ENCODE data around the gene BBOX1.
"Not testable (repeated sequence)": the region's sequence is repeated elsewhere in the genome, so short reads cannot be mapped to it uniquely, and the experiment has no call there.

BBOX1 gene

DNA sequence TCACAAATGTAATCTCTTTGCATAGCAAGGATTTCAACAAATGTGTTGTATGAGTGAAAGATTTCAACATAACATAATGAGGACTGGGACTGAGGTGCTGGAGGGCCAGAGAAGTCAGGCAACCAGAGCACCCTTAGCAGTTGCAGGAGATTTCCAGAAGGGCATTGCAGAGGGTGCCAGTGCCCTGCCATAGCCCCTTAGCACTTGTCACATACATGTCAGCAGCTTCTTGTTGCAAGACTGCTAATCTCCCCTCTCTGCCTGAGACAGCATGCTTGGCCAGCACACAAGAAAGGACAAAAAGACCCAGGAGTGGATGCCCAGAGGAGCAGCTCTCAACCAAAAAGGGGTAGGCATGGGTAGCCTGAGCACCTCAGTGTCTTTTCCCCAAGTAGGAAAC lies 43.2 kb downstream of the BBOX1 start:
- DNase-seq (ENCODE audit: low read depth) = no peak

DNA sequence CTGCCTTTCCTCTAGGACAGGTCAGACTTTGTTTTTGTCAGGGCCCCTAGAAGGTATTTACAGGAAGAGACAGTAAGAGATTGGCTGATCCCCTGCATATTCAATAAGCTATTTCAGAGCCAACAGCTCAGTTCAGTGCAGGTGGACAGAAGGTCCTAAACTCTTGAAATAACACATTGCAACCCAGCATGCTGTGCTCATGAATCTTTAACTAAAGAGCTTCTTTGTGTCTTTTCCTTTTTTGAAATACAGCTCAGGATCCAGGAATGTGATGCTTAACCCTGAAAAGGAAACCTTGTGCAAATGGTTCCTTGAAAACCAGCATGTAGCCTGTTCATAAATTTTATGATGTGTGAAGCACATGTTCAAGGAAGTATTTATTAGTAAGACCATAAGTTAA lies 43.9 kb downstream of the BBOX1 start:
- DNase-seq (ENCODE audit: low read depth) = no peak

DNA sequence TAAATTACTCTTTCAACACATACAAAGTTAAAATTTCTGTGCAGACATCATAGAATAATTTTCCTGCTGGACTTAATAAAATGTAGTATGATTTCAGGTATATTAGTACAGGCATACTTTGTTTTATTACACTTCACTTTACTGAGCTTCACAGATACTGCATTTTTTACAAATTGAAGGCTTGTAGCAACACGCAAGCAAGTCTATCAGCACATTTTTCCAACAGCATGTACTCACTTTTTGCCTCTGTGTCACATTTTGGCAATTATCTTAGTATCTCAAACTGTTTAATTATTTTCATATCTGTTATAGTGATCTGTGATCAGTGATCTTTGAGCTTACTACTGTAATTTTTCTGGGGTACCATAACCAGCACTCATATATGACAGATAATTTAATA lies 44.5 kb downstream of the BBOX1 start:
- no peak for DNase-seq (ENCODE audit: low read depth)

DNA sequence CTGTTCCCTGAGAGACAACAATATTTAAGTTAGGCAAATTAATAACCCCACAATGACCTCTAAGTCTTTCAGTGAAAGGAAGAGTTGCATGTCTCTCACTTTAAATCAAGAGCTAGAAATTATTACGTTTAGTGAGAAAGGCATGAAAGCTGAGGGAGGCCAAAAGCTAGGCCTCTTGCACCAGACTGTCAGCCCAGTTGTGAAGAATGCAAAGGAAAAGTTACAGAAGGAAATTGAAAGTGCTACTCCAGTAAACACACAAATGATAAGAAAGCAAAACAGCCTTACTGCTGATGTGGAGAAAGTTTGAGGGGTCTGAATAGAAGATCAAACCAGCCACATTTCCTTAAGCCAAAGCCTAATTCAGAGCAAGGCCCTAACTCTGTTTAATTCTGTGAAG lies 45.0 kb downstream of the BBOX1 start:
- DNase-seq (ENCODE audit: low read depth) = no peak

DNA sequence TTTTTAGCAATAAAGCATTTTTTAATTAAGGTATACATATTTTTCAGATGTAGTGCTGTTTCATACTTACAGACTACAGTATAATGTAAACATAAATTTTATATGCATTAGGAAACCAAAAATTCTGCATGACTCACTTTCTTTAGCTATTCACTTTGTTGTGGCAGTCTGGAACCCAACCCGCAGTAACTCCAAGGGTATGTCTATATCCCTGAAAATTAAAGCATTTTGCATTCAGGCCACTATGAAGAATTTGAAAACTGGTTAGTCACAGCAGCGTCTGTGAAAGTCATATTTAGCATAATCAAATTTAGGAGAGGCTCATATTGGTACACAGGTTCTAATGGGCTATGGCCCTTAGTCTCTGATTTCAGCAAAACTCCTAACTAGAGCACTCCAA lies 46.8 kb downstream of the BBOX1 start:
- DNase-seq (ENCODE audit: low read depth) = no peak

DNA sequence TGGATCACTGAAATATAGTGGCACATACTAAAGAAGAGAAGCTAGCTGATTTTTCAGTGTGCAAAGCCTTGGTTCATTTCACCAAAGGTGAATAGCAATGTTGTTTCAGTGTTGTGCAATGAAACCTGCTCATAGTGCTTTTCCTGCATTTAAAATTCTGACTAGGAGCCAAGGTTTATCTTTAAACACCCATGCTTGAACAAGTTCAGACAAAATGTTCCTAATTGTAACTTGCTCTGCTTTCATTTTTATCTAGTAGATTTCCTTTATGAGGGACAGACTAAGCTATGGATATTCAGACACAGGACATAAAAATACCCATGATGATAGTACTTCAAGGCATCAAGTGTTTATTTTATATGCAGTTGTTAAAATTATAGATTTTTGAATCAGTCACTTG lies 47.7 kb downstream of the BBOX1 start:
- no peak for DNase-seq (ENCODE audit: low read depth)

DNA sequence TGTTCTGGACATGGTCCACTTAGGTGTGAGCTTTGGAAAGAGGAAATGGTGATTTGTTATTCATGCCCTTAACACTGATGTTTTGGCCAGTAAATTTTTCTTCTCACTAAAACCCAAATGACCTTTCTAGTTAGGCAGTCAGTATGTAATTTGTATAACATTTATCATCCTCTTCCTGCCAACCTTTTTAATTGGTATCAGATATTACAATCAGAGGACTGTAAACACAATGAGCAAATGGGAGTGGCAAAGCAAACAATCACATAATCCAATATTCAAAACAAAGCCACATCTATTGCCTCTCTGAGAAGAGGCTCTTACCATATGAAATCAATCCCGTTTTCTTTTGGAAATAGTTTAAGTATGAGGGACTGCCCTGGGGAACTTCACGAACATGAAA lies 49.1 kb downstream of the BBOX1 start:
- DNase-seq (ENCODE audit: low read depth) = no peak

DNA sequence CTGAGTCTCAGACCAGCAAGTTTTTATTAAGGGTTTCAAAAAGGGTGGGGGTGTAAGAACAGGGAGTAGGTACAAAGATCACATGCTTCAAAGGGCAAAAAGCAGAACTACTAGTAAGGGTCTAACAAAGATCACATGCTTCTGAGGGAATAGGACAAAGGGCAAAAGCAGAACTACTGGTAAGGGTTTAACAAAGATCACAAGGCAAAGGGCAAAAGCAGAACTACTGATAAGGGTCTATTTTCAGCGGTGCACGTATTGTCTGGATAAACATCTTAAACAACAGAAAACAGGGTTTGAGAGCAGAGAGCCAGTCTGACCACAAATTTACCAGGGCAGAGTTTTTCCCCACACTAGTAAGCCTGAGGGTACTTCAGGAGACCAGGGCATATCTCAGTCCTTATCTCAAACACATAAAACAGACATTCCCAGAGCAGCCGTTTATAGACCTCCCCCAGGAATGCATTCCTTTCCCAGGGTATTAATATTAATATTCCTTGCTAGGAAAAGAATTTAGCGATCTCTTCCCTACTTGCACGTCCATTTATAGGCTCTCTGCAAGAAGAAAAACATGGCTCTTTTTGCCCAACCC lies 49.8 kb downstream of the BBOX1 start:
- DNase-seq (ENCODE audit: low read depth) = not testable (repeated sequence)

DNA sequence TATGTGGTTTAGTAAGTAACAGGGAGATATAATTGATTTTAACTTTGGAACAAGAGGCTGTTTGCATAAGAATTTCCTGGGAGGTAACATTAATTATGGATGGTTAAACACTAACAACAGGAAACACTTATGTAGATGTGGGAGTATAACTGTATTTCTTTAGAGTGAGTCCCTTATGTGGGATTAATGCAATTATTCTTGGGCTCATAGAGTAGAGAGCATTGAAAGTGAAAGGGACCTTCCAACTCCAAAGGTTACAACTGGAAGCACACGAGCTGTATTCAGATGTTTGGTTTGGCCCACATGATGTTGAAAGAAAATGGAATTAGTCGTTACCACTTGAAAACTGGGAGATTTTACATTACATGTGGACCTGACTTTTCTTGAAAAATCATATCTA lies 53.5 kb downstream of the BBOX1 start:
- no peak for DNase-seq (ENCODE audit: low read depth)

DNA sequence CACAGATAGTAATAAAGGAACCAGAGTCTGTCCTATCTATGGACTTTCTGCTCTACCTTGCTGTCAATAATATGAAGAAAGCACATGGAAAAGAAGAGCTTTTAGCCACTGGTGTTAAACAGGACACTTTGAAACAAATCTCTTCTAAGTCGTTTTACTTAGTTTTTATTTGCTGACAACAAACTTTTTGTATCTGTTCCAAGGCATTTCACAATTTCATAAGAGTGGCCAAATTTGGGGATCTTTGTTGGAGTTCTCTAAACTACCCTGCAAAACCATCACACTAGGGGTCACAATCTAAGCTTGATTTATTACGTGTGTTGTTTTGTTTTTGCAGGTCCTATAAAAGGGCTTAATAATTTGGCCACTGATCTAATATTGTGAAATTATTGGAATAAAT lies 54.4 kb downstream of the BBOX1 start:
- DNase-seq (ENCODE audit: low read depth) = no peak

DNA sequence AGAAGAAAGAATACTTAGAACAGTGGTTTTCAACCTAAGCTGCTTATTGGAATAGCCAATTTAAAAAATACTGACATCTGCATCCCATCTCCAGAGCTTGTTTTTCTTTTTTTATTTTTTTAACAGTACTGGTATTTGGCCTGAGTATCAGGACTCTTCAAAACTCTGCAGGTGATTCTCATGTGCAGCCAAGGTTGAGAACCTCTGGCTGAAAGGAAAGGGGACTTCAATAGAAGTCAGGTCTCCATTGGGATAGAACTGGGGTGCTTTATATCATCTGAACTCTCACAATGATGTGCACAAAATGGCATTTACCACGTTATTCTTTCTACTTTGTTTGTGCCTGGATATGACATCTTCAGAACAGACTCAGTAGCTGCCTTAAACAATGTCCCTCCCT lies 55.3 kb downstream of the BBOX1 start:
- no peak for DNase-seq (ENCODE audit: low read depth)

DNA sequence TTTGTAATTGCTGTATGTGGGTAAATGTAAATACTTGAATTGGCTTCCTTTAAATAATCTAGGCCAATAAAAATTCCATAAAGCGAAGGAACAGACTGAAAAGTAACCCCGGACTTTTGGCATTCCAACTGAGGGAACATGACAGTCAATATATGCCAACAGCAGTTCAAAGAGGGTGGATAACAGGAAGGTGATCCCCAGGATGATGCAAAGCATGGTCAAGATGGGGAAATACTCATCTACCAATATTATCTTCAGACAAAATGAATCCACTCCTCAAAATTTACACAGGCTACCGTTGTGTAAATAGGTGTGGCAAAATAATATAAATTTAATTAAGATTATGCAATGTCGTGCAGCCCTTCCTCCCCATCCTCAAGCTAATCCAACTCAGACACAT lies 56.9 kb downstream of the BBOX1 start:
- no peak for DNase-seq (ENCODE audit: low read depth)

DNA sequence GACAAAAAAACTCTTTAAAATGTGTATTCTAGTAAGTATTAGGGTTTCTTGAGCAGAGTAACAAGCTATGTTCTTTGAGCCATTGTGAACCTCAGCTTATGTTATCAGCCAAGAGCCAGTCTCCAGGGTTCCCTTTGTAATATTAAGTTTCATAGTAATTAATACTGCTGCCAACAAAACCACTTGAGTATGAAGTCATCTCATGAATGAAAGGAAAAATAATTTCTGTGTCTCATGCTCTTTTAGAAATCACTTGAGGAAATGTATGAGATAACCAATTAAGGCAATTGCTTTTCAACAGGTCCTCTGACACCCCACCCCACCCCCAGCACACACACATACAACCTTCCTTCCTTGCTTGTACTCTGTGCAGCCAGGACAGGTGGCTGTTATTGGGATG lies 59.9 kb downstream of the BBOX1 start:
- no peak for DNase-seq (ENCODE audit: low read depth)

DNA sequence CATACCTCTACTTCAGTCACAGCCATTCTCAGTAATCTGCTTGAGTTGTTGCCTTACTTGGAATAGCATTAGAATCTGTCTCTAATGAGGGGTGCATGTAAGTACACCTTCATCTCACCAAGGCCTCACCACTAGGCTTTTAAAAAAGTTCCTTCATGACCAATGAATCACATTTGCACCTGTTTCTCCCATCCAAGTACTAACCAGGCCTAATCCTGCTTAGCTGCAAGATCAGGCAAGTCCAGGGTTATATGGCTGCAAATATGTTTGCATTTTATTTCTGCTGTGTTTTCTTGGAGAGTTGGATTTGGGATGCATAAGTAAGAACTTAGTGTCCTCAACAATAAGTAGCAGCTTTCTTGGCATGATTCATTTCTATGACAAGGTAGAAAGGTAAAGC lies 66.9 kb downstream of the BBOX1 start:
- no peak for DNase-seq (ENCODE audit: low read depth)

DNA sequence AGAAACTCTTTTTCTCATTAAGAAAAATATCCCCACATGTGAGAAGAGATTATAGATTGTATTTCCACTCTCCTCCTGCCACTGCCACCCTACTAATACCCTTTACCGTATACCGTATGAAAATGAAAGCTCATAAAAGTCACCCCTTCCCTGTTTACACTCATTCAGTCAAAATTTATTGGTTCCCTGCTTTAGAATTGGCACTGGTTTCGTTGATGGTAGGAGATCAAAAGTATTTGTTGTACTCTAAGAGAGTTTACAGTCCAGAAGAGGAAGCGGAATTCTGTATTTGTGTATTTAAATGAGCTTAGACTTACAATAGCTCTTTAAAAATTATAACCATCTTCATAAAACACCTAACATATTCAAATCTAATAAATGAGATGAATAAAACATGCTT lies 68.2 kb downstream of the BBOX1 start:
- DNase-seq (ENCODE audit: low read depth) = no peak

DNA sequence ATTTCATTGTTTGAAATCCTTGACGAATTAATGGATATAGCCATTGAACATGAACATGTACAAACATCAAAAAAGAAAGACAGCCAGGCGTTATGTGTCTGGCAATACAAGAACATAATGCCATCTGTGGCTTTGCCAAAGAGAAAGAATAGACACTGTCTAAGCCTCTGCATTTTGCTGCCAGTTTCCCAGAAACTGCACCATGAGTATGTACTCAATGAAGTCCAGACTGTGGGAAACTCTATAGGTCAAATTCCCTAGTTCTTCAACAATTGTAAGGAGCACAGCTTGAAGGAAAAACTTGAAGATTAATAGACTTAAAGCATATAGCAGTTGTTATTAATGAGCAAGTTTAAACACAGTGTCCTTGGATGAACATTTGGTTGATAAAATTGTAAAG lies 71.3 kb downstream of the BBOX1 start:
- no peak for DNase-seq (ENCODE audit: low read depth)

DNA sequence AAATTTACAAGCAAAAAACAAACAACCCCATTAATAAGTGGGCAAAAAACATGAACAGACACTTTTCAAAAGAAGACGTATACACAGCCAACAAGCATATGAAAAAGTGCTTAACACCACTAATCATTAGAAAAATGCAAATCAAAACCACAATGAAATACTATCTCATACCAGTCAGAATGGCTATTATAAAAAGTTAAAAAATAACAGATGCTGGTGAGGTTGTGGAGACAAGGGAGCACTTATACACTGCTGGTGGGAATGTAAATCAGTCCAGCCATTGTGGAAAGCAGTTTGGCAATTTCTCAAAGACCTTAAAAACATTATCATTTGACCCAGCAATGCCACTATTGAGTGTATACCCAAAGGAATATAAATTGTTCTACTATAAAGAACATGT lies 72.3 kb downstream of the BBOX1 start:
- DNase-seq (ENCODE audit: low read depth) = no peak

DNA sequence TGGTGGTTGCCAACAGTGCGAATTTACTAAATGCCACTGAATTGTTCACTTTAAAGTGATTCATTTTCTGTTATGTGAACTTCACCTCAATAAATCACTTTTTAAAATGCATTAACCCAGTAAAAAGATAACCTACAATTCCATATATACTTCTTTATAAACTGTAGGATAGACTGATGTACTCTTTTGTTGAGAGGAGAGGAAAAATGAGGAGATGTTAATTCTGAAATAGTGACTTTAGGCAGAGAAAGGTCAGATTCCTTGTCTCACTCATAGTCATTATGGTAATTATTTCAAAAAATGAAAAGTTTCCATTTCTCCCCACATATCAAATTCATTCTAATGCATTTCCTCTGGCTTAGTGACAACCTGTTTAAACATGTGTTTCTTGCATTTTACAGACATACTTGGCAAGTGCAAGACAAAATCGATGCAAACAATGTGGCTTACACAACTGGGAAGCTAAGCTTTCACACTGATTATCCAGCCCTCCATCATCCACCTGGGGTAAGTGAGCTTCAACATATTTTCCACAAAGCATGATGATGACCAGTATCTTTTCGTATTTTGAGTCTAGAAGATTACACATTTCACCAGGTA lies 74.5 kb downstream of the BBOX1 start:
- no peak for DNase-seq (ENCODE audit: low read depth)

DNA sequence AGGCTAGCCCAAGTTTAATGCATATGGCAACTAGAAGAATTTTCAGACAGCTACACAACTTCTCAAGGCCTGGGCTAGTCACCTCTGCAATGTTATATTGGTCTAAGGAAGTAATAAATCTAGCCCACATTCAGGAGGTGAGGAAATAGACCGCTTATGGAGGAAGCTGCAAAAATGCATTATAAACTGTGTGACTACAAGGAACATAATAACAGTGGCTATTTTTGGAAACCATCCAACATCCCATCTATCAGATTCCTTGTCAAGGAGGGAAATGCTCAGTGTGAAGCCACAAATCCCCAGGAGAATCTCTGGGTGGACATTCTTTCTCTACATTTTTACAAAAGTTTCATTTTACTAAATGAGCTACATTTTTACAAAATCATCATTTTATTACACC lies 76.1 kb downstream of the BBOX1 start:
- DNase-seq (ENCODE audit: low read depth) = no peak

DNA sequence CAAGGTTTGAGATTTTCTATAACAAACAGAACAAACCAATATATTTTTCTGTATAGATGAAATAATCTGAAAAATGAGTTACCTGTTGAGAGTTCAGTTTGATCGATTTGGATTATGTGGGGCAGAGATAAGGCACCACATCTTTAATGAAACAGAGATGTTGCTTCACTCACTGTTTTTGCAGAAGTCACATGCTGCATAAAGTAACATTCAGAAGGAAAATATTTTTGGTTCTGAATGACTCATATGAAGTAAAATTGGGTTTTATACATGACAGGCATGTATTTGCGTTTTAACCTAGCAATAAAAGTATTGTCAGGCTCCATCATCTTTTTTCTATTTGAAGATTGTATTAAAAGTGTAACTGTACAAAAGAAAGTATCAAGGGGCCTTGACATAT lies 77.8 kb downstream of the BBOX1 start:
- no peak for DNase-seq (ENCODE audit: low read depth)

DNA sequence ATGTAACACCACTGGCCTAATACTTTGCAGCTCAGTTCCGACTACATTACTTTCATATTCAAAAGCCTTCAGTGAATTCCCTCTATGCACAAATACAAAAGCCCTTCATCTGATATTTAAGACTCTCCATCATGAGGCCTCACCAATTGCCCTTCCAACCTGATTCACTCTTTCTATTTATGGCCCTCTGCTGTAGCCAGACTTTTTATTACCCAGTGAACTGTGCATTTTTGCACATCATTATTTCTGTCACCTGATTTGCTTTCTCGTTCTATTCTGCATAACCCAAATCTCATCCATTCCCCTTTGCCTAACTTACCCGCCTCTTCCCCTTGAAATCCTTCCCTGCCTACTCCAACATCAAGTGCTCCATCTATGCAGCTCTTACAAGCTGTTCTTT lies 78.3 kb downstream of the BBOX1 start:
- DNase-seq (ENCODE audit: low read depth) = no peak

DNA sequence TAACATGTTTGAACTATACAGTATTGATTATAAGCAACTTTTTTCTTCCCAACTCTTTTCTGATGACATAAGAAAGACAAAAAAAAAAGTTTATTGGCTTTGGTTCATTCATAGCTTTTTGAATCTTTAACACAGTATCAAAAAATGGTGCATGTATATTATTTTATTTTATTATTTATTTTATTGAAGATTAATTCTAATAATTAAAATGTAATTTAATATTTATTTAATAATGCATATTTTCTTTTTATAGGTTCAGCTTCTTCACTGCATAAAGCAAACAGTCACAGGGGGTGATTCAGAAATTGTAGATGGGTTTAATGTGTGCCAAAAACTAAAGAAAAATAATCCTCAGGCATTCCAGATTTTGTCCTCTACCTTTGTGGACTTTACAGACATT lies 78.8 kb downstream of the BBOX1 start:
- DNase-seq (ENCODE audit: low read depth) = no peak

DNA sequence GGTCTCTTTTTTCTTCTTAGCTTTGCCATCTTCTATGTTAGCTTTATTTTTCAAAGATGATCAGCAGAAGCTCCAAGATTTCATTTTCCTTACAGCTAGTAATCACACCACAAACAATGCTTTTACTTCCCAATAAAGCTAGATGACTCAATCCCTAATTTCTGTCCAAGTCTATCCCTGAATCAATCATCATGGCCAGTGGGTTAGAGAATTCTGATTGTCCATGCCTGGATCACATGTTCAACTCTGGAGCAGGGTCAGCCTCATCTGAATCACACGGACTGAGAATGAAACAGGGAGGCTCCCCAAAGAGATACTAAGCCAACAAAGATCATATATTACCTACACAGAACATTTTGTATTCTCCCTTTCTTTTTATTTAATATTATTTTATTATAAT lies 79.6 kb downstream of the BBOX1 start:
- DNase-seq (ENCODE audit: low read depth) = no peak

DNA sequence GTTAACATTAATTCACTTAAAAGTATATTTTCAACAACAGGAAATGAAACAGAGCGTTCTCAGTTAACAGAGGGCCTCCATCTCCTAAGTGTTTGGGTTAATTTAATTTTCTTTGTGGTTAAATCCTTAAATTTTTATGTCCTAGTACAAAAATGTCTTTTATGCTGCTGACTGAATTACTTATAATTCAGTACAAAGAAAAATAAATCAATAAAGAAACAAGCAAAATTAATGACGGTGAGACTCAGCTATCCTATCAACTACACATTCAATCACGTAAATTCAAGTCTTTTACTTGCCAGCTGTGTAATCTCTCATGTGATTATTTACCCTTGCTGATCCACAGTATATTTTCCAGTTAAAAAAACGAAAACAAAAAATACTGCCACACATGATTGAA lies 81.4 kb downstream of the BBOX1 start:
- DNase-seq (ENCODE audit: low read depth) = no peak

All from stimulated activated CD8-positive, alpha-beta memory T cell treated with anti-CD3 and anti-CD28 coated beads, Interleukin-15, amount 100 ng/mL, for 1 hour (primary cell).